SU-DHL-6 (cell line): Measurements from ENCODE around the gene MATN1.

Experiments
- H2AFZ ChIP-seq: fragments of 200-600 bp; sonication (generic); 2 replicates; pipeline ENCODE4 v1.6.1; 2014; ENCODE audit warnings: low read depth, mild to moderate bottlenecking, moderate library complexity, mixed read lengths, antibody characterized with exemption, low read length; ENCODE audit not compliant: severe bottlenecking
- H3F3A ChIP-seq: fragments of 200-600 bp; shearing (Covaris generic); 2 replicates; pipeline ENCODE4 v1.6.0; 2016; ENCODE audit warnings: antibody characterized with exemption, mild to moderate bottlenecking; ENCODE audit not compliant: insufficient read depth
- H3K27ac ChIP-seq: fragments of 200-600 bp; sonication (generic); 2 replicates; pipeline ENCODE4 v1.5.1; 2016; ENCODE audit warnings: low read depth, mild to moderate bottlenecking, low read length, moderate library complexity, mixed read lengths
- H3K27me3 ChIP-seq: fragments of 200-600 bp; sonication (generic), shearing (Covaris generic); 2 replicates; pipeline ENCODE4 v1.6.0; 2014; ENCODE audit warnings: mild to moderate bottlenecking, low read length
- H3K36me3 ChIP-seq: fragments of 200-600 bp; sonication (generic); 2 replicates; pipeline ENCODE4 v1.6.1; 2014; ENCODE audit warnings: mild to moderate bottlenecking, low read length, mixed read lengths
- H3K4me2 ChIP-seq: fragments of 300-600, 200-600 bp; shearing (Covaris generic), sonication (generic); 2 replicates; pipeline ENCODE4 v1.6.0; 2014; ENCODE audit warnings: low read length, low read depth, mild to moderate bottlenecking; ENCODE audit not compliant: poor library complexity, severe bottlenecking
- H3K4me3 ChIP-seq: fragments of 200-600 bp; sonication (generic); 2 replicates; pipeline ENCODE4 v1.5.1; 2014; ENCODE audit warnings: antibody characterized with exemption, low read length, mild to moderate bottlenecking, mixed read lengths; ENCODE audit not compliant: insufficient read depth, poor library complexity, severe bottlenecking
- H3K79me2 ChIP-seq: fragments of 200-600 bp; sonication (generic); 2 replicates; pipeline ENCODE4 v1.6.1; 2014; ENCODE audit warnings: mild to moderate bottlenecking, low read length, moderate library complexity; ENCODE audit not compliant: insufficient read depth
- H3K9ac ChIP-seq: fragments of 200-600 bp; sonication (generic); 2 replicates; pipeline ENCODE4 v1.7.0; 2014; ENCODE audit warnings: mild to moderate bottlenecking, low read length
- H3K9me2 ChIP-seq: fragments of 200-600 bp; sonication (generic); replicated peaks from 2 replicates; pipeline ENCODE4 v1.6.1; 2014; ENCODE audit warnings: low read length; ENCODE audit not compliant: insufficient read depth
- H3K9me3 ChIP-seq: fragments of 200-600 bp; sonication (generic); 2 replicates; pipeline ENCODE4 v1.6.1; 2014; ENCODE audit warnings: low read length, mixed read lengths; ENCODE audit not compliant: insufficient read depth
- H4K20me1 ChIP-seq: fragments of 200-600 bp; sonication (generic); 2 replicates; pipeline ENCODE4 v1.6.1; 2014; ENCODE audit warnings: low read depth, mild to moderate bottlenecking, antibody characterized with exemption, low read length, moderate library complexity, mixed read lengths
- EZH2phosphoT487 ChIP-seq: fragments of 200-600 bp; sonication (generic), shearing (Covaris generic); conservative IDR thresholded peaks from 2 replicates; pipeline ENCODE4 v1.6.1; 2018; ENCODE audit warnings: mild to moderate bottlenecking, antibody characterized with exemption, low read length, moderate library complexity, mixed read lengths
- TF ChIP-seq, protein P1 (sequence below): fragments of 200-600 bp; sonication (generic); IDR thresholded peaks from one replicate; pipeline ENCODE4 v1.5.1; 2017; ENCODE audit warnings: antibody characterized with exemption, mild to moderate bottlenecking, low read length, moderate library complexity; ENCODE audit not compliant: insufficient read depth, poor library complexity, severe bottlenecking

The MATN1 gene

DNA sequence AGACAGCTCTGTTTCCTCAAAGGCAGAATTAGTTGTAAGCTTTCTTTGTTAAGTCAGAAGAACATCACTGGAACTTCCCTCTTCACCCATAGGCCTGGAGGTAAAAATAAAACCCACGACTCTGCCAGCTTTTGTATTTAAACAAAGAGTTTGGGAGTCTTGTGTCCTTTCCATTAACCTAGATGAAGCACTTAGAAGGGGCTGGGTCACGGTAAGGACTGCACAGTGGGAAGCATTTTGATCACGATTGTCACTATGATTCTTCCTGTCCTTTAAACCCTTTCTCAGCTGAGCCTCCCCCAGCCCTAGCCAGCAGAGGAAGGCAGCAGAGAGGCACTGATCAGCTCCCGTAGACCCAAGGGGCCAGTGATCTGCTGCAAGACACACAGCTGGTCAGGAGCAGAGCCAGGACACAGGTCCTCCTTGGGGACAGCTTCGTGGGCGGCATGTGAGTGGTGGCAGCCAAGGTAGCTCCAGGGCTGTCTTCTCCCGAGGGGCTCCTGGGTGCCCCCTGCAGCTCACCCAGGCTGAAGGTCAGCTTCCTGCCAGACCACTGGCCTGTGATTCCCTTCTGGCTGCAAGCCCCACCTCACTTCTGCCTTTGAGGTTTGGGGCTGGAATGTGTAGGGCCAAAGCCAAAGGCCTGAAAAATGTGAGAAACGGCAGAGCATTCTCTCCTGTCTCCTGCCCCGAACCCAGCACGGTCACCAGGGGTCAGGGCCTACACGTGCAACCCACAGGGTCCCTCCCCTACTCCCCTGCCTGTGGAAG is 38.2 kb upstream of the MATN1 start:
- peak overlapping the region; percentile 86 for H3K9ac ChIP-seq
- H2AFZ ChIP-seq, result no peak overlapping the region
- no peak for TF ChIP-seq EZH2phosphoT487
- TF ChIP-seq, protein P1, sequence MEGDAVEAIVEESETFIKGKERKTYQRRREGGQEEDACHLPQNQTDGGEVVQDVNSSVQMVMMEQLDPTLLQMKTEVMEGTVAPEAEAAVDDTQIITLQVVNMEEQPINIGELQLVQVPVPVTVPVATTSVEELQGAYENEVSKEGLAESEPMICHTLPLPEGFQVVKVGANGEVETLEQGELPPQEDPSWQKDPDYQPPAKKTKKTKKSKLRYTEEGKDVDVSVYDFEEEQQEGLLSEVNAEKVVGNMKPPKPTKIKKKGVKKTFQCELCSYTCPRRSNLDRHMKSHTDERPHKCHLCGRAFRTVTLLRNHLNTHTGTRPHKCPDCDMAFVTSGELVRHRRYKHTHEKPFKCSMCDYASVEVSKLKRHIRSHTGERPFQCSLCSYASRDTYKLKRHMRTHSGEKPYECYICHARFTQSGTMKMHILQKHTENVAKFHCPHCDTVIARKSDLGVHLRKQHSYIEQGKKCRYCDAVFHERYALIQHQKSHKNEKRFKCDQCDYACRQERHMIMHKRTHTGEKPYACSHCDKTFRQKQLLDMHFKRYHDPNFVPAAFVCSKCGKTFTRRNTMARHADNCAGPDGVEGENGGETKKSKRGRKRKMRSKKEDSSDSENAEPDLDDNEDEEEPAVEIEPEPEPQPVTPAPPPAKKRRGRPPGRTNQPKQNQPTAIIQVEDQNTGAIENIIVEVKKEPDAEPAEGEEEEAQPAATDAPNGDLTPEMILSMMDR, result no peak
- H3K4me2 ChIP-seq, result peak overlapping the region; percentile 71
- H3K27ac ChIP-seq, result peak overlapping the region; percentile 90
- H3K9me3 ChIP-seq, result no peaks in the 10 kb centered on the region
- H3F3A ChIP-seq, result peaks cover 65% of the 10 kb centered on the region
- no peaks in the 10 kb centered on the region for H4K20me1 ChIP-seq
- H3K9me2 ChIP-seq, result no peaks in the 10 kb centered on the region
- no peaks in the 10 kb centered on the region for H3K27me3 ChIP-seq
- H3K79me2 ChIP-seq, result peaks cover 18% of the 10 kb centered on the region
- no peak overlapping the region for H3K4me3 ChIP-seq
- no peaks in the 10 kb centered on the region for H3K36me3 ChIP-seq

DNA sequence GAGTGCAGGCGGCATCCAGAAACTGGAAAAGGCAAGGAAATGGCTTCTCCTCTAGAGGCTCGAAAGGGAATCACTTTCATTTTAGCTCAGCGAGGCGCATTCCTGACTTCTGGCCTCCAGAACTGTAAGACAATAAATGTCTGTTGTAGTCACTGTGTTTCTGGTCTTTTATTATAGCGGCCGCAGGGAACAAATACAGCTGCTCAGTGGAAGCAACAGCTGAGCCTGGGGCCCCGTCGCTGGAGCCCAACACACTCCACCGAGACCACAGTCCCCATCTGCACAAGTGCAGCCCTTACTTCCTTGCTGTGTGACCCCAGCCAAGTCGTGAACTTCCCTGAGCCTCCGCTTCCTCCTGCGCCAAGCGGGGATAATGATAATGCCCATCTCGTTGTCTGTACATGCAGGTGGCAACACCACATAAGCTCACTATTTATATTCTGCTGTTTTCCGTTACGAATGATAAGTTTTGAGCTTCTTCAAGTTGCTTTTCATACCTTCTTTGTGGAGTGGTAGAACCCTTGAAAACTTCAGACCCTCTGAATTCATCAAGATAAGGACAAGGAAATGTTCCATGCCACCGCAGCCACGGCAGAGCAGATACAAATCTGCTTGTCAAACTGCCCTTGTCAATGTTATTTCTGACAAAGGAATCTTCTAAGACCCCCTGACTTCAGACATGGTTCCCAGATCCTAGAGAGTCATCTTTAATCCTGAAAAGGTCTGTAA is 37.4 kb upstream of the MATN1 start:
- H3K36me3 ChIP-seq, result no peaks in the 10 kb centered on the region
- no peak for TF ChIP-seq EZH2phosphoT487
- TF ChIP-seq, protein P1, result no peak
- H3F3A ChIP-seq, result peaks cover 66% of the 10 kb centered on the region
- peak overlapping the region; percentile 86 for H3K9ac ChIP-seq
- no peaks in the 10 kb centered on the region for H4K20me1 ChIP-seq
- no peaks in the 10 kb centered on the region for H3K9me2 ChIP-seq
- peaks cover 26% of the 10 kb centered on the region for H3K79me2 ChIP-seq
- no peaks in the 10 kb centered on the region for H3K9me3 ChIP-seq
- peak overlapping the region; percentile 71 for H3K4me2 ChIP-seq
- H3K27ac ChIP-seq, result peak overlapping the region; percentile 90
- no peaks in the 10 kb centered on the region for H3K27me3 ChIP-seq
- peak overlapping the region; percentile 11 for H3K4me3 ChIP-seq
- no peak overlapping the region for H2AFZ ChIP-seq

DNA sequence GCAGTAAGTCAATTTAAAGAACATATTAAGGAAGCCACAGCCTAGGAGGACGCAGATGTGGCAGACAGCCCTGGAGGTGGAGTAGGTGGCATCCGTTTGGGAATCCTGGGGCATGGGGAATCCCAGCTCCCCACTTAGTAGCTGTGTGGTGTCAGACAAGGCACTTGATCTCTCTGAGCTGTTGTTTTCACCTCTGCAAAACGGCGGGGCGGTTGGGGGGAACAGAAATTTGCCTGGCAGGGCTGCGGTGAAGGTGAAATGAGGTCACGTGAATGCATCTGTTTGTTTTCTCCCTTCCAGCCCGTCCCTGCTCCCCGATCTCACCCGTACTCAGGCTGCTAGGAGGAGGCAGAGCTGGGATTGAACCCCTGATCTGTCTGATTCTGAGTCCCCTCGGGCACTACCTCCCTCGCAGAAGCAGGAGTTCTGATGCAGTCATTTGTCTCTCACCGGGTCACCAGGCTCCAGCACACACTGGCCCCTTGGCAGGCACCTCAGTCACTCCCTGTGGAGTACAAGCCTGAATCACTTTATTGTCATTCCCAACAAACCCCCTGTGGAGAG is 36.4 kb upstream of the MATN1 start:
- no peaks in the 10 kb centered on the region for H3K9me2 ChIP-seq
- peaks cover 66% of the 10 kb centered on the region for H3F3A ChIP-seq
- peaks cover 35% of the 10 kb centered on the region for H3K79me2 ChIP-seq
- H3K9ac ChIP-seq, result peak overlapping the region; percentile 86
- H3K4me2 ChIP-seq, result peak overlapping the region; percentile 71
- peak overlapping the region; percentile 90 for H3K27ac ChIP-seq
- no peaks in the 10 kb centered on the region for H3K27me3 ChIP-seq
- no peaks in the 10 kb centered on the region for H3K9me3 ChIP-seq
- H2AFZ ChIP-seq, result no peak overlapping the region
- peak overlapping the region; percentile 22 for H3K4me3 ChIP-seq
- no peaks in the 10 kb centered on the region for H3K36me3 ChIP-seq
- H4K20me1 ChIP-seq, result no peaks in the 10 kb centered on the region
- TF ChIP-seq EZH2phosphoT487, result no peak
- TF ChIP-seq, protein P1, result no peak
